ENCODE measurements around the gene NF2. TPM values are rescaled to one million over a fixed set of nuclear protein-coding genes. Genes with fewer than 3 reads are reported as not detected.

NF2 gene
- total RNA-seq, 1 experiment from 2014 or later: 50.9 TPM

GRCh38 chr22:29723766-29724165 is 120.3 kb downstream of the NF2 start:
- no peaks in the 10 kb centered on the region; a peak in 1 of 5 replicates for H3K9me3 Mint-ChIP-seq
- Histone ChIP-seq H2AFZ (ENCODE audit: low read length) (no peak overlapping the region), H4K91ac (ENCODE audit: insufficient read length, low read depth, low read length) (no peak overlapping the region), H3K4ac (ENCODE audit: low read depth, low read length) (no peak overlapping the region), H2BK20ac (ENCODE audit: low read depth, low read length, poor library complexity, severe bottlenecking) (no peak overlapping the region), H4K20me1 (ENCODE audit: control insufficient read depth, insufficient read depth, insufficient read length) (no peaks in the 10 kb centered on the region), H3K27me3 (ENCODE audit: insufficient read depth, low read length) (peaks cover 21% of the 10 kb centered on the region; the same call in 1 of the 2 replicates), H3K9me3 (ENCODE audit: control insufficient read depth, low read depth, low read length) (no peaks in the 10 kb centered on the region), H3K56ac (ENCODE audit: insufficient read length, low read depth, low read length) (no peak overlapping the region), H3K79me1 (ENCODE audit: insufficient read depth, low read depth, low read length, poor library complexity, severe bottlenecking) (no peaks in the 10 kb centered on the region), H2BK15ac (ENCODE audit: low read depth, low read length) (no peak overlapping the region), H4K8ac (replicated peaks; ENCODE audit: insufficient read length, low read depth, low read length) (no peak overlapping the region), H3K14ac (ENCODE audit: insufficient read depth, low read length) (no peak overlapping the region), H4K5ac (ENCODE audit: insufficient read length, low read depth, low read length) (no peak overlapping the region), H2AK5ac (ENCODE audit: insufficient read length, low read length) (no peak overlapping the region), H3T11ph (ENCODE audit: low read length) (no peak overlapping the region), H3K79me2 (ENCODE audit: insufficient read depth, low read length) (no peaks in the 10 kb centered on the region), H3K9ac (ENCODE audit: extremely low read depth, insufficient read length, low read length) (no peak overlapping the region), H3K23me2 (ENCODE audit: insufficient read length, low read depth, low read length, poor library complexity, severe bottlenecking) (peaks cover 4% of the 10 kb centered on the region), H2BK120ac (ENCODE audit: low read depth, low read length, poor library complexity, severe bottlenecking) (no peak overlapping the region), H3K18ac (ENCODE audit: insufficient read length, low read depth, low read length) (no peak overlapping the region), H2BK12ac (ENCODE audit: insufficient read length, low read depth, low read length) (no peak overlapping the region), H3K4me2 (ENCODE audit: insufficient read depth, insufficient read length, low read length) (no peak overlapping the region), H3K4me1 (ENCODE audit: insufficient read depth, low read length) (no peaks in the 10 kb centered on the region), H2BK5ac (ENCODE audit: insufficient read length, low read length) (no peak overlapping the region), H3K23ac (ENCODE audit: insufficient read length, low read depth, low read length) (no peak overlapping the region), H3K27ac (ENCODE audit: insufficient read length, low read depth, low read length) (no peak overlapping the region)
- no peak for DNase-seq
- no CpG with 5 or more reads among the region's 10 CpGs for WGBS (ENCODE audit: extremely low coverage, insufficient read length, low lambda C conversion rate)
- peaks cover 70% of the 10 kb centered on the region for H3K27me3 Mint-ChIP-seq (ENCODE audit: low read depth)
- H3K36me3 Mint-ChIP-seq (ENCODE audit: insufficient read depth in 1 of 3, low read depth in 3 of 3): no peaks in the 10 kb centered on the region; a peak in 1 of 7 replicates
- no peak overlapping the region for H3K4me3 Mint-ChIP-seq
- peaks cover 11 to 18% of the 10 kb centered on the region in 2 experiments; a peak in 3 of 4 replicates for H3K4me1 Mint-ChIP-seq
- peak; percentile 47; the same call in 2 of the 3 replicates for TF ChIP-seq CTCF (conservative IDR thresholded peaks at IDR 0.05)
- no peak overlapping the region for H3K27ac Mint-ChIP-seq

All from H9 (cell line).